MM.1S (cell line): ENCODE data around the gene C22orf42.
"Not testable (repeated sequence)": the region's sequence is repeated elsewhere in the genome, so short reads cannot be mapped to it uniquely, and the experiment has no call there.

Source experiments
- CTCF ChIP-seq: fragments of 300-600 bp; sonication (generic); IDR thresholded peaks from 2 replicates; pipeline ENCODE4 v1.5.1; 2016; ENCODE audit warnings: antibody characterized with exemption, low read length, mixed read lengths
- EZH2 ChIP-seq: fragments of 300-600 bp; sonication (generic); optimal IDR thresholded peaks from 2 replicates; pipeline ENCODE3; 2017; ENCODE audit warnings: low read depth, mild to moderate bottlenecking, antibody characterized with exemption, low read length, mixed read lengths
- EZH2phosphoT487 ChIP-seq: fragments of 300-600 bp; sonication (generic); IDR thresholded peaks from 2 replicates; pipeline ENCODE4 v1.6.1; 2018; ENCODE audit warnings: antibody characterized with exemption, low read length

DNA sequence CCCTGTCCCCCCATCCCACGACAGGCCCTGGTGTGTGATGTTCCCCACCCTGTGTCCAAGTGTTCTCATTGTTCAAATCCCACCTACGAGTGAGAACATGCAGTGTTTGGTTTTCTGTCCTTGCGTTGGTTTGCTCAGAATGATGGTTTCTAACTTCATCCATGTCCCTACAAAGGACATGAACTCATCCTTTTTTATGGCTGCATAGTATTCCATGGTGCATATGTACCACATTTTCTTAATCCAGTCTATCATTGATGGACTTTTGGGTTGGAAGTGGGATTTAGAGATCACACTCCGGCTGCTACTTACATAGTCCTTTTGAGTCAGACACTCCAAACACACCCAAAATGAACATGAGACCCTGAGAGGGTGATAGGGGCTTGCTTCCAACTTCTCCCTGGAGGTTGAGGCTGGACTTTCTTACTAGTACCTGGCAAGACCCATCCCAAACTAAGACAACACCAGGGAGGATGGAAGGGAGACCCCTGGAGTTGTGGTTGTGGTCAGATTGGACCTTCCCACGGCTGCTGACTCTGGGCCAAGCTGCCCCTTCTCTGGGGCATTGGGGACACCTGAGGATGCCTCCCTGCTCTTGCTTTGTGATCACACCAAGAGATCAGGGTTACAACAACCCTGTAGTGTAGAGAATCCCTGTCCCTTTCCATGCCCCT is 38.6 kb upstream of the C22orf42 start:
- TF ChIP-seq CTCF, EZH2, EZH2phosphoT487: not testable (repeated sequence)
